Panc1 (cell line): Measurements from ENCODE around the gene SLC6A19. TPM values are rescaled to one million over a fixed set of nuclear protein-coding genes. Genes with fewer than 3 reads are reported as not detected.

Source experiments
- ATAC-seq: fragments of 200-7000 bp; cut with Tn5 transposase; 2 replicates; pipeline ENCODE4 v1.9.1; 2020; ENCODE audit warnings: mild to moderate bottlenecking, moderate library complexity
- BruUV-seq: library from RNA; stranded (reverse); fragments of 400-500 nt; replicated peaks from 2 replicates; lab custom pipeline; 2021; lab: Mats Ljungman, UMichigan
- CTCF ChIA-PET: fragments of 300-600 bp; sonication (Branson Sonifier 250); formaldehyde crosslinking; loops from one replicate; lab custom pipeline; 2022; ENCODE audit warnings: antibody characterized with exemption; lab: Charles Lee
- POLR2A ChIA-PET: fragments of 300-600 bp; sonication (Branson Sonifier 250); formaldehyde crosslinking; loops from one replicate; lab custom pipeline; 2022; ENCODE audit warnings: antibody characterized with exemption; lab: Charles Lee
- DNase-seq: peaks from one replicate; pipeline ENCODE4 v3.0.0-alpha.2; 2010; ENCODE audit warnings: low read depth, low spot score
- H3K27ac ChIP-seq: 2 replicates; pipeline ENCODE4 v1.5.1; 2011; ENCODE audit warnings: mild to moderate bottlenecking, low read length, inconsistent platforms
- H3K27me3 ChIP-seq: fragments of 200-500 bp; sonication (Bioruptor generic); 2 replicates; pipeline ENCODE4 v1.6.0; 2014; ENCODE audit warnings: low read length, inconsistent platforms; ENCODE audit not compliant: control insufficient read depth, insufficient read depth
- H3K36me3 ChIP-seq: fragments of 200-500 bp; sonication (Bioruptor generic); 2 replicates; pipeline ENCODE4 v1.5.1; 2014; ENCODE audit warnings: inconsistent platforms, mild to moderate bottlenecking, low read length, moderate library complexity; ENCODE audit not compliant: control insufficient read depth, insufficient read depth
- H3K4me1 ChIP-seq: 2 replicates; pipeline ENCODE4 v1.5.1; 2011; ENCODE audit warnings: inconsistent platforms, mild to moderate bottlenecking, low read length, moderate library complexity; ENCODE audit not compliant: control insufficient read depth, insufficient read depth
- H3K4me3 ChIP-seq, 2 experiments: 2 replicates each; pipeline ENCODE4 v1.5.1; 2011 to 2012; ENCODE audit warnings: low read depth in 2 of 2, low read length in 2 of 2, mild to moderate bottlenecking in 2 of 2, inconsistent platforms in 1 of 2, moderate library complexity in 1 of 2
- H3K9me3 ChIP-seq: fragments of 200-500 bp; sonication (Bioruptor generic); 2 replicates; pipeline ENCODE4 v1.5.1; 2014; ENCODE audit warnings: low read depth, mild to moderate bottlenecking, inconsistent platforms, low read length, moderate library complexity; ENCODE audit not compliant: control insufficient read depth, insufficient read depth
- POLR2AphosphoS5 ChIP-seq: IDR thresholded peaks from 2 replicates; pipeline ENCODE4 v1.6.1; 2012; ENCODE audit warnings: mild to moderate bottlenecking, low read depth, low read length, moderate library complexity
- SIN3A ChIP-seq: IDR thresholded peaks from 2 replicates; pipeline ENCODE4 v1.6.1; 2012; ENCODE audit warnings: low read depth, mild to moderate bottlenecking, low read length, moderate library complexity, borderline replicate concordance; ENCODE audit not compliant: insufficient read depth
- TCF7L2 ChIP-seq: IDR thresholded peaks from 2 replicates; pipeline ENCODE4 v1.6.1; 2011; ENCODE audit warnings: mild to moderate bottlenecking, low read depth, low read length, inconsistent platforms
- in situ Hi-C: cut with HindIII; loops from 2 replicates; pipeline ENCODE4 v1.10.0; 2016; ENCODE audit warnings: low sequenced_read_pairs, low pct_unique_long_range_greater_than_20kb
- intact Hi-C: fragments of 100-400 bp; cut with micrococcal nuclease; formaldehyde crosslinking; loops from one replicate; pipeline ENCODE4 v1.10.0; 2022; ENCODE audit not compliant: unreplicated experiment
- total RNA-seq: library from RNA; stranded (reverse); gene quantifications from one replicate; pipeline ENCODE4 v1.2.1, GENCODE V29; 2021; ENCODE audit not compliant: unreplicated experiment
- TF ChIP-seq, protein P1 (sequence below), 2 experiments: IDR thresholded peaks; 2 replicates each; pipeline ENCODE4 v1.6.1; 2011 to 2012; ENCODE audit warnings: low read depth in 2 of 2, control low read depth in 1 of 2, low read length in 1 of 2, mild to moderate bottlenecking in 1 of 2, moderate library complexity in 1 of 2; ENCODE audit not compliant: insufficient read depth in 1 of 2
- TF ChIP-seq, protein P2 (sequence below): fragments of 450-650 bp; IDR thresholded peaks from 2 replicates; pipeline ENCODE4 v1.5.1; 2017; ENCODE audit warnings: mild to moderate bottlenecking

Gene SLC6A19
- total RNA-seq, 1 experiment from 2014 or later, result 0.23 TPM

DNA sequence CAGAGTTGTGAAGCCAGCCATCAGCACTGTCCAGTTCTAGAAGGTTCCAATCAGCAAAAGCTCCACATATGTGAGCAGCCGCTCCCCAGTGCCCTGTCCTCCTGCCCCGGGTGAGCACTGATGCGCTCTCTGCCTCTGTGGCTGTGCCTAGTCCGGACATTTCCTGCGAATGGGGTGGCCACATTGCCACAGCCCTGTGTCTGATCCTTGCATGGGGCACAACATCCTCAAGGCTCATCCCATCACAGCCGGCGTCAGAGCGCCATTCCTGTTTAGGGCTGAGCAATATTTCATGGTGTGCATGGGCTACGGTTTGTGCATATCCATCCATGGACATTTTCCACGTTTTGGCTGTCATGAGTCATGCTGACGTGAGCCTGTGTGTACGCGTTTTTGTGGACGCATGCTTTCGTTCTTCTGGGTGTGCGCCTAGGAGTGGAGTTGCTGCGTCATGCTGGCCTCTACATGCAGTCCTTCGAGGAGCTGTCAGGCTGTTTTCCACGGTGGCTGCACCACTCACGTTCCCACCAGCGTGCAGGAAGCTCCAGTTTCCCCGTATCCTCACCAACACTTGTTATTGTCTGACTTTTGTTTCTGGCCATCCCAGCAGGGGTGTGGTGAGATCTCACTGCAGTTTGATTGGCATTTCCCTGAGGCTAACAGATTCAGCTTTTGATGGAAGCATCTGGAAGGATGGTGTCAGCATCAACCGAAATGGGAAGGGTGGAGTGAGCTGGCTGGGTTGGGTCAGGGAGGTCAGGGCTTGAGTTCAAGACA is 14.1 kb downstream of the SLC6A19 start:
- CTCF ChIA-PET, result no interaction called here

DNA sequence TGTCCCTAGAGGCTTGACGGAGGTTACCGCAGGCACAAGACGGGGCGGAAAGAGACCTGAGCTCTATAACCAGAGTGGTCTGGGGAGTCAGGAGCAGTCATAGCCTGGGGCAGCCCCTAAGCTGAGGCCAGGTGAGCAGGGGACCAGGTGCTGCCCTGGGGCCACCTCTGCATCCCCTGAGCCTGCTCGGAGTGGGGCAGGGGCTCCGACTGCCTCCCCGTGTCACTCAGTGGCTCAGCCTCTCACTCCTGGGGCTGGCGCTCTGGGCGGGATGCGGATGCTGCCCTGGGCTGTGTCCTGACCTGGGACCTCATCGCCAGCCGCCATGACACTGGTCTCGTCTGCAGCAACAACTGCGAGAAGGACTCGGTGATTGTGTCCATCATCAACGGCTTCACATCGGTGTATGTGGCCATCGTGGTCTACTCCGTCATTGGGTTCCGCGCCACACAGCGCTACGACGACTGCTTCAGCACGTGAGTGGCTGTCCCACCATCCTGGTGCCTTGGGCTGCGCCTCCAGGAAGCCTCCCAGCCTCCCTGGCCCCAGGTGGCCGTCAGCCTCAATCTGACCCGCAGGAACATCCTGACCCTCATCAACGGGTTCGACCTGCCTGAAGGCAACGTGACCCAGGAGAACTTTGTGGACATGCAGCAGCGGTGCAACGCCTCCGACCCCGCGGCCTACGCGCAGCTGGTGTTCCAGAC is 15.0 kb downstream of the SLC6A19 start:
- ChIA-PET POLR2A (no interaction called here), CTCF (no interaction called here)
- H3K27ac ChIP-seq, result no peak overlapping the region
- H3K27me3 ChIP-seq, result no peaks in the 10 kb centered on the region
- in situ Hi-C loops, result no loop called here
- H3K9me3 ChIP-seq, result no peaks in the 10 kb centered on the region
- TF ChIP-seq, protein P1, sequence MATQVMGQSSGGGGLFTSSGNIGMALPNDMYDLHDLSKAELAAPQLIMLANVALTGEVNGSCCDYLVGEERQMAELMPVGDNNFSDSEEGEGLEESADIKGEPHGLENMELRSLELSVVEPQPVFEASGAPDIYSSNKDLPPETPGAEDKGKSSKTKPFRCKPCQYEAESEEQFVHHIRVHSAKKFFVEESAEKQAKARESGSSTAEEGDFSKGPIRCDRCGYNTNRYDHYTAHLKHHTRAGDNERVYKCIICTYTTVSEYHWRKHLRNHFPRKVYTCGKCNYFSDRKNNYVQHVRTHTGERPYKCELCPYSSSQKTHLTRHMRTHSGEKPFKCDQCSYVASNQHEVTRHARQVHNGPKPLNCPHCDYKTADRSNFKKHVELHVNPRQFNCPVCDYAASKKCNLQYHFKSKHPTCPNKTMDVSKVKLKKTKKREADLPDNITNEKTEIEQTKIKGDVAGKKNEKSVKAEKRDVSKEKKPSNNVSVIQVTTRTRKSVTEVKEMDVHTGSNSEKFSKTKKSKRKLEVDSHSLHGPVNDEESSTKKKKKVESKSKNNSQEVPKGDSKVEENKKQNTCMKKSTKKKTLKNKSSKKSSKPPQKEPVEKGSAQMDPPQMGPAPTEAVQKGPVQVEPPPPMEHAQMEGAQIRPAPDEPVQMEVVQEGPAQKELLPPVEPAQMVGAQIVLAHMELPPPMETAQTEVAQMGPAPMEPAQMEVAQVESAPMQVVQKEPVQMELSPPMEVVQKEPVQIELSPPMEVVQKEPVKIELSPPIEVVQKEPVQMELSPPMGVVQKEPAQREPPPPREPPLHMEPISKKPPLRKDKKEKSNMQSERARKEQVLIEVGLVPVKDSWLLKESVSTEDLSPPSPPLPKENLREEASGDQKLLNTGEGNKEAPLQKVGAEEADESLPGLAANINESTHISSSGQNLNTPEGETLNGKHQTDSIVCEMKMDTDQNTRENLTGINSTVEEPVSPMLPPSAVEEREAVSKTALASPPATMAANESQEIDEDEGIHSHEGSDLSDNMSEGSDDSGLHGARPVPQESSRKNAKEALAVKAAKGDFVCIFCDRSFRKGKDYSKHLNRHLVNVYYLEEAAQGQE (IDR thresholded peaks at IDR 0.05; ENCODE audit: insufficient read depth in 1 of 2, low read depth in 2 of 2, low read length in 1 of 2), result 0 out of 4 replicates have a peak, but pooled peaks of 1 of the 2 experiments have one; percentile 10
- TF ChIP-seq TCF7L2, result no peak
- no peak for DNase-seq
- intact Hi-C loops, result no loop called here
- no peaks in the 10 kb centered on the region for H3K4me1 ChIP-seq
- H3K36me3 ChIP-seq, result no peaks in the 10 kb centered on the region
- no TSS peak for BruUV-seq
- ATAC-seq, result no peak
- H3K4me3 ChIP-seq, result no peak overlapping the region

More for the DNA sequence above, 14.1 kb downstream of the SLC6A19 start:
- POLR2A ChIA-PET, result no interaction called here
- in situ Hi-C loops (no loop called here), intact Hi-C loops (no loop called here)
- no peak overlapping the region for H3K4me3 ChIP-seq
- no peaks in the 10 kb centered on the region for H3K9me3 ChIP-seq
- no peaks in the 10 kb centered on the region for H3K4me1 ChIP-seq
- no TSS peak for BruUV-seq
- DNase-seq (no peak), ATAC-seq (no peak)
- no peaks in the 10 kb centered on the region for H3K27me3 ChIP-seq
- TF ChIP-seq, protein P2, sequence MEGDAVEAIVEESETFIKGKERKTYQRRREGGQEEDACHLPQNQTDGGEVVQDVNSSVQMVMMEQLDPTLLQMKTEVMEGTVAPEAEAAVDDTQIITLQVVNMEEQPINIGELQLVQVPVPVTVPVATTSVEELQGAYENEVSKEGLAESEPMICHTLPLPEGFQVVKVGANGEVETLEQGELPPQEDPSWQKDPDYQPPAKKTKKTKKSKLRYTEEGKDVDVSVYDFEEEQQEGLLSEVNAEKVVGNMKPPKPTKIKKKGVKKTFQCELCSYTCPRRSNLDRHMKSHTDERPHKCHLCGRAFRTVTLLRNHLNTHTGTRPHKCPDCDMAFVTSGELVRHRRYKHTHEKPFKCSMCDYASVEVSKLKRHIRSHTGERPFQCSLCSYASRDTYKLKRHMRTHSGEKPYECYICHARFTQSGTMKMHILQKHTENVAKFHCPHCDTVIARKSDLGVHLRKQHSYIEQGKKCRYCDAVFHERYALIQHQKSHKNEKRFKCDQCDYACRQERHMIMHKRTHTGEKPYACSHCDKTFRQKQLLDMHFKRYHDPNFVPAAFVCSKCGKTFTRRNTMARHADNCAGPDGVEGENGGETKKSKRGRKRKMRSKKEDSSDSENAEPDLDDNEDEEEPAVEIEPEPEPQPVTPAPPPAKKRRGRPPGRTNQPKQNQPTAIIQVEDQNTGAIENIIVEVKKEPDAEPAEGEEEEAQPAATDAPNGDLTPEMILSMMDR, result no peak
- TF ChIP-seq SIN3A, result no peak
- TF ChIP-seq, protein P1 (IDR thresholded peaks at IDR 0.05; ENCODE audit: insufficient read depth in 1 of 2, low read depth in 2 of 2, low read length in 1 of 2), result no peak
- no peak for TF ChIP-seq TCF7L2
- no peak for TF ChIP-seq POLR2AphosphoS5
- no peak overlapping the region for H3K27ac ChIP-seq
- H3K36me3 ChIP-seq, result no peaks in the 10 kb centered on the region
